HG03175 (cell line): ENCODE measurements around the gene FOXI3.
"Not testable (repeated sequence)": the region's sequence is repeated elsewhere in the genome, so short reads cannot be mapped to it uniquely, and the experiment has no call there.

Experiments
- ATAC-seq: cut with Tn5 transposase; IDR thresholded peaks from one replicate; pipeline ENCODE4 v1.9.1; 2021; ENCODE audit warnings: mild to moderate bottlenecking, moderate library complexity; ENCODE audit not compliant: unreplicated experiment

The FOXI3 gene

DNA sequence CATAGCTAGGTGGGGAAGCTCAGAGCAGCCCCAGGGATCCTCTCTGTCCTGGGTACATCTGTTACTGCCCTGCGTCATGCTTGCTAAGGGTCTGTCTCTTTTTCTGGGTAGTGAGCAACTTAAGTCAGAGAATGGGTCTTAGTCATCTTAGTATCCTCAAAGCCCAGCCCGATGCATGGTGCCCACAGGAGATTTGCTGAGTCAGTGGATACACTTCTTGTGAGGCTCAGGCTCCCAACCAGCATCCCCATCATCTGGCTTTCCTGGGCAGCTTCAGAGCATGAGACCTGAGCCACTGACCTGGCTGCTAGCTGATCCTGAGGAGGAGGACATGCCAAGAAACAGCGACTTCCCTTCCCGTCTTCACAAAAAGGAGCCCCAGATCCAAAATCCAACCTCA lies 10.0 kb downstream of the FOXI3 start:
- ATAC-seq, result no peak

DNA sequence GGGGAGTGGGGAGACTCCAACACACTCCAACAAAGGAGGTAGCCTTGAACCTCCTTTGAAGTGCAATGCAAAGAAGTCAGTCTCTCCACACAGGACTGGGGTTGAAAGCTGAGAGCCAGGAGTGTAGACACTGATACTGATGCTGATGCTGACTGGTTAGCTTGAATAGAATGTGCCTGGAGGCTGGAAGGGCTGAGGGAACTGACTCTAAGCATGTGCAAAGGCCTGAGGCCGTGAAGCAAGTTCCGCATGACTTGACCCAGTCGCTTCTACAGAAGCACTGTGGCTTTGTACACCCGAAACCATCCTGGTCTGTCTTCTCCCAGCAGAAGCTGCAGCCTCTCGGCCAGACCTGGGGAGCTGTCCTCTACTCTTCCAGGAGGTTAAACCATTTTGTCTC lies 10.4 kb downstream of the FOXI3 start:
- no peak for ATAC-seq

DNA sequence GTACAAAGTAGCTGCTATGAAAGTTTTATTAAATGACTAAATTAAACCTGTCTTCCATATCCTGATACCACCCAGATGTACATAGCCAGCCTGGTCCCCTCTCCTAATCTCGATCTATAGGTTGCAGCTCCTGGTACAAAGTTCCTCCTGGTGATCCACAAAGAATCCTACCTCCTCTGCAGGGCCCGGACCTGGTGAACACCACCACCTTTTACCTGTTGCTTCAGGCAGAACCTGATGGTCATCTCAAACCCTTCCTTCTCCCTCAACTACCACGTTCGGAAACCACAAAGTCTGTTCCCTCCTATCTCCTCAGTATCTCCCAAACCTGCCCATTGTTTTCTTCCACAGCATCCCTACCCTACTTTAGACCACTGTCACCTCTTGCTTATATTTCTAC lies 15.5 kb downstream of the FOXI3 start:
- no peak for ATAC-seq

DNA sequence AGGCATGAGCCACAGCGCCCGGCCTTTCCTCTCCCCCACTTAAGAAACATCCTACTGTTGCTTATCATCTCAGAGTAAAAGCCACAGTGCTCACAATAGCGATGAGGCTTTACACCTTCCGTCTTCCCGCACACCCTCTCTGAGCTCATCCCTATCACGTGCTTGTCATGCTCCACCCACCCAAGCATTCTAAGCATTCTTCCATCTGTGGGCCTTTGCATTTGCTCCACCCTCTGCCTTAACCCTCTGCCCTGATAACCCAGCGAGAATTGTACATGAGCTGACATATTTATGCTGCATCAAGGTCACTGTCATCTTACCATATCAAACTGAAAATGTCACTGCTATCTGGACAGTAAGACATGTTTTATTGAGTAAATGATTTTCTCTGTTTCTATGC lies 22.6 kb downstream of the FOXI3 start:
- no peak for ATAC-seq

- no peak for ATAC-seq
Measured at GRCh38 chr2:88423733-88424132, 28.8 kb downstream of the FOXI3 start.

GRCh38 chr2:88419051-88419450 lies 33.4 kb downstream of the FOXI3 start:
- ATAC-seq, result not testable (repeated sequence)

DNA sequence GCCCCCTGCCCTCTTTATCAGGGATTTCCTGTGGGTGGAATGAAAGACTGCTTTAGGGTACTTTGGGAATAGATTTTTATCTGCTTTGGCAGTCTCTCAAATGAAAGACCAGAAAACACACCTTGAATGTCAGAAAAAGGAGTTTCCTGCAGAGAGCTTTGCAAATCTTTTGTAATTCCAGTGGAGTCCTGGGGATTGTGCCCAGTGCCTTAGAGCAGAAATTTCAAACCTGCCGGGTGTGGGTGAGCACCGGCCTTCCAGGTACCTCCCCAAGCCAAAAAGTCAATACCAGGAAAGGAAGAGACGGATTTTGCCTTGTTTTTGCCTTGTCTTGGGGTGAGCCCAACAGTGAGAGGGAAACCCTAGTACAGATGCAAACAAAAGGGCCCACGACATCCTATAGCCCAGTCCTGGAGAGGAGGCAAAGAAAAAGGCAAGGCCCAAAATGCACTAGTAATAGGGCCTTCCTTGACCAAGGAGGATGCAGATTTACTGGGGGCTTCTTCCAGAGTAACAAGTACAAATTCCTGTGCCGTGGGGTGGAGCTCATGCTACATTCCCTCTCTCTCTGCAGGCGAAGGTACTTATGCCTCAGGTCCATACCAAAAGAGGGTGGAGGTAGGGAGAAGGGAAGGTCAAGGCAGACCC lies 36.4 kb downstream of the FOXI3 start:
- no peak for ATAC-seq

- ATAC-seq, result not testable (repeated sequence)
Measured at GRCh38 chr2:88408870-88409269, 43.6 kb downstream of the FOXI3 start.

GRCh38 chr2:88400037-88400767 lies 52.3 kb downstream of the FOXI3 start:
- ATAC-seq, result no peak

- no peak for ATAC-seq
Measured at GRCh38 chr2:88398180-88398579, 54.3 kb downstream of the FOXI3 start.
